ENCODE results near the gene REG1A. TPM values are rescaled to one million over a fixed set of nuclear protein-coding genes. Genes with fewer than 3 reads are reported as not detected.

REG1A gene
- total RNA-seq, 1 experiment from 2014 or later: 4.3 TPM

GRCh38 chr2:79112269-79112668 lies 8.0 kb upstream of the REG1A start:
- H3K27ac ChIP-seq (ENCODE audit: low read length): no peak overlapping the region
- intact Hi-C loops (cut with micrococcal nuclease; ENCODE audit: unreplicated experiment): no loop called here
- no peaks in the 10 kb centered on the region for H3K27me3 ChIP-seq (ENCODE audit: control insufficient read depth, insufficient read depth, low read length)
- ChIA-PET CTCF (no interaction called here), POLR2A (no interaction called here)
- no peak for DNase-seq (ENCODE audit: low read depth, low spot score)
- BruUV-seq (replicated peaks): no TSS peak
- H3K4me1 ChIP-seq (ENCODE audit: control insufficient read depth, insufficient read depth, low read length): no peaks in the 10 kb centered on the region
- no peaks in the 10 kb centered on the region for H3K9me3 ChIP-seq (ENCODE audit: control insufficient read depth, insufficient read depth, low read depth, low read length)
- H3K36me3 ChIP-seq (ENCODE audit: control insufficient read depth, insufficient read depth, low read length): no peaks in the 10 kb centered on the region
- TF ChIP-seq POLR2AphosphoS5 (IDR thresholded peaks at IDR 0.05; ENCODE audit: low read depth, low read length): no peak
- no peak for TF ChIP-seq TCF7L2 (IDR thresholded peaks at IDR 0.05; ENCODE audit: low read depth, low read length)
- TF ChIP-seq REST (IDR thresholded peaks at IDR 0.05; ENCODE audit: insufficient read depth in 1 of 2, low read depth in 2 of 2, low read length in 1 of 2): no peak
- TF ChIP-seq CTCF (IDR thresholded peaks at IDR 0.05): no peak
- no peak for TF ChIP-seq SIN3A (IDR thresholded peaks at IDR 0.05; ENCODE audit: borderline replicate concordance, insufficient read depth, low read depth, low read length)
- no peak overlapping the region for H3K4me3 ChIP-seq (ENCODE audit: low read depth in 2 of 2, low read length in 2 of 2)
- in situ Hi-C loops (cut with HindIII; ENCODE audit: low pct_unique_long_range_greater_than_20kb, low sequenced_read_pairs): no loop called here
- no peak for ATAC-seq

GRCh38 chr2:79114797-79115494 lies 5.3 kb upstream of the REG1A start:
- H3K36me3 ChIP-seq (ENCODE audit: control insufficient read depth, insufficient read depth, low read length): no peaks in the 10 kb centered on the region
- DNase-seq (ENCODE audit: low read depth, low spot score) (no peak), ATAC-seq (no peak)
- H3K4me1 ChIP-seq (ENCODE audit: control insufficient read depth, insufficient read depth, low read length): no peaks in the 10 kb centered on the region
- CTCF ChIA-PET: no interaction called here
- no TSS peak for BruUV-seq (replicated peaks)
- H3K4me3 ChIP-seq (ENCODE audit: low read depth in 2 of 2, low read length in 2 of 2): no peak overlapping the region
- intact Hi-C loops (cut with micrococcal nuclease; ENCODE audit: unreplicated experiment) (no loop called here), in situ Hi-C loops (cut with HindIII; ENCODE audit: low pct_unique_long_range_greater_than_20kb, low sequenced_read_pairs) (no loop called here)
- H3K27ac ChIP-seq (ENCODE audit: low read length): no peak overlapping the region
- no peaks in the 10 kb centered on the region for H3K9me3 ChIP-seq (ENCODE audit: control insufficient read depth, insufficient read depth, low read depth, low read length)
- H3K27me3 ChIP-seq (ENCODE audit: control insufficient read depth, insufficient read depth, low read length): no peaks in the 10 kb centered on the region
- POLR2A ChIA-PET: no interaction called here
- TF ChIP-seq TCF7L2 (IDR thresholded peaks at IDR 0.05; ENCODE audit: low read depth, low read length) (no peak), CTCF (IDR thresholded peaks at IDR 0.05) (no peak), REST (IDR thresholded peaks at IDR 0.05; ENCODE audit: insufficient read depth in 1 of 2, low read depth in 2 of 2, low read length in 1 of 2) (no peak), POLR2AphosphoS5 (IDR thresholded peaks at IDR 0.05; ENCODE audit: low read depth, low read length) (no peak), SIN3A (IDR thresholded peaks at IDR 0.05; ENCODE audit: borderline replicate concordance, insufficient read depth, low read depth, low read length) (no peak)

All from Panc1 (cell line).